GM23338 (cell line): Measurements from ENCODE around the gene PYGO1.

Source experiments
- EZH2 ChIP-seq: fragments of 200-600 bp; sonication (generic); IDR thresholded peaks from one replicate; pipeline ENCODE4 v1.8.0; 2017; ENCODE audit warnings: antibody characterized with exemption, mild to moderate bottlenecking, low read depth; ENCODE audit not compliant: unreplicated experiment
- EZH2phosphoT487 ChIP-seq: fragments of 200-600 bp; sonication (generic); IDR thresholded peaks from one replicate; pipeline ENCODE4 v1.8.1; 2018; ENCODE audit warnings: antibody characterized with exemption; ENCODE audit not compliant: unreplicated experiment
- NANOG ChIP-seq: IDR thresholded peaks from 2 replicates; pipeline ENCODE4 v1.6.1; 2016; ENCODE audit warnings: antibody characterized with exemption, borderline replicate concordance
- POLR2AphosphoS5 ChIP-seq: IDR thresholded peaks from 2 replicates; pipeline ENCODE4 v1.6.1; 2016; ENCODE audit warnings: antibody characterized with exemption, low read depth
- ZNF331 ChIP-seq: fragments of 250-450 bp; sonication (Bioruptor Pico); IDR thresholded peaks from 2 replicates; pipeline ENCODE4 v1.5.0; 2020; ENCODE audit warnings: low read depth, mild to moderate bottlenecking, moderate library complexity
- TF ChIP-seq, protein P1 (sequence below), 2 experiments: fragments of 200-600 bp in 1 of 2; sonication (generic) in 1 of 2; conservative IDR thresholded peaks; 2 replicates each; pipeline versions ENCODE4 v1.5.1 to v1.6.1; 2016 to 2017; ENCODE audit warnings: antibody characterized with exemption in 2 of 2, low read depth in 2 of 2, mild to moderate bottlenecking in 2 of 2, moderate library complexity in 1 of 2

GRCh38 chr15:55606214-55606613 lies 18.1 kb upstream of the PYGO1 start:
- TF ChIP-seq, protein P1, sequence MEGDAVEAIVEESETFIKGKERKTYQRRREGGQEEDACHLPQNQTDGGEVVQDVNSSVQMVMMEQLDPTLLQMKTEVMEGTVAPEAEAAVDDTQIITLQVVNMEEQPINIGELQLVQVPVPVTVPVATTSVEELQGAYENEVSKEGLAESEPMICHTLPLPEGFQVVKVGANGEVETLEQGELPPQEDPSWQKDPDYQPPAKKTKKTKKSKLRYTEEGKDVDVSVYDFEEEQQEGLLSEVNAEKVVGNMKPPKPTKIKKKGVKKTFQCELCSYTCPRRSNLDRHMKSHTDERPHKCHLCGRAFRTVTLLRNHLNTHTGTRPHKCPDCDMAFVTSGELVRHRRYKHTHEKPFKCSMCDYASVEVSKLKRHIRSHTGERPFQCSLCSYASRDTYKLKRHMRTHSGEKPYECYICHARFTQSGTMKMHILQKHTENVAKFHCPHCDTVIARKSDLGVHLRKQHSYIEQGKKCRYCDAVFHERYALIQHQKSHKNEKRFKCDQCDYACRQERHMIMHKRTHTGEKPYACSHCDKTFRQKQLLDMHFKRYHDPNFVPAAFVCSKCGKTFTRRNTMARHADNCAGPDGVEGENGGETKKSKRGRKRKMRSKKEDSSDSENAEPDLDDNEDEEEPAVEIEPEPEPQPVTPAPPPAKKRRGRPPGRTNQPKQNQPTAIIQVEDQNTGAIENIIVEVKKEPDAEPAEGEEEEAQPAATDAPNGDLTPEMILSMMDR (conservative IDR thresholded peaks at IDR 0.05; ENCODE audit: low read depth in 2 of 2) = no peak
- no peak for TF ChIP-seq EZH2
- TF ChIP-seq NANOG = no peak
- TF ChIP-seq EZH2phosphoT487 = no peak
- no peak for TF ChIP-seq ZNF331
- TF ChIP-seq POLR2AphosphoS5 = no peak
